ENCODE data around the gene ACOX3.
A peak's percentile ranks its signal among the peaks of the same experiment; 100 is the strongest.
"Not testable (repeated sequence)": the region's sequence is repeated elsewhere in the genome, so short reads cannot be mapped to it uniquely, and the experiment has no call there.

The ACOX3 gene

GRCh38 chr4:8403173-8403753 lies 37.3 kb downstream of the ACOX3 start:
- peak; percentile 1 for DNase-seq

DNA sequence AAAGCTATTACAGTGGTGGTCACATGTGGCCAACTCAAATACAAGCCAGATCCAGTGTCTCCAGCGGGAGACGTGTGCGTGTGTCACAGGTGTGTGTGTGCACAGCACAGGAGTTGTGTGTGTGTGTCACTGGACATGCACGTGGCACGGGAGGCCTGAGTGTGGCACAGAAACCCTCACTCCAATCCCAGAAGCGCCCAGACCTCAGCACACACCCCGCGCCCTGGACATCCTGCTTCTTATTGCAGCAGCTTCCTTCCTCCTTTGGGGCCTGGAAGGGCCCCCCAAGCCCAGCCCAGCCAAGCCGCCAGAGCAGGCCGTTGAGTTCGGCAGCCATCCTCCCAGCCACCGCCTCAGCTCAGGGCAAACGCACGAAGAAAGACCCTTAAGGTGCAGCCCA lies 37.9 kb downstream of the ACOX3 start:
- DNase-seq: no peak

- no peak for DNase-seq
Measured at GRCh38 chr4:8402181-8402597, 38.3 kb downstream of the ACOX3 start.

DNA sequence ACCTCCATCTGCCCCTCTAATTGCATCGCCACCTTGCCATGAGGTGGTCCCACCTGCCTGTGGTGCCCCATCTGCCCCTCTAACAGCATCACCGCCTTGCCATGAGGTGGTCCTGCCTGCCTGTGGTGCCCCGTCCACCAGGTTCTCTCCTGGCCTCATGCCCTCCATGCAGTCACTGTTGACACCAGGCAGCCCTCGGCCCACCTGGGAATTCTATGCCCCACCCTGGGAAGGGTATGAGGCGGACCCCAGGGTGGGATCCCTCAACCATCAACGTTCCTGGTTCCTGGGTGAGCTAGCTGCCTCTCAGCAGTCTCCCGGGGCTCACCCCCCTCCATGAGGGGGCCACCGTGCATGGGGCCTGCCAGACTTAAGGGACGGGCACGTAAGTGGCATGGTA lies 38.9 kb downstream of the ACOX3 start:
- no peak for DNase-seq

DNA sequence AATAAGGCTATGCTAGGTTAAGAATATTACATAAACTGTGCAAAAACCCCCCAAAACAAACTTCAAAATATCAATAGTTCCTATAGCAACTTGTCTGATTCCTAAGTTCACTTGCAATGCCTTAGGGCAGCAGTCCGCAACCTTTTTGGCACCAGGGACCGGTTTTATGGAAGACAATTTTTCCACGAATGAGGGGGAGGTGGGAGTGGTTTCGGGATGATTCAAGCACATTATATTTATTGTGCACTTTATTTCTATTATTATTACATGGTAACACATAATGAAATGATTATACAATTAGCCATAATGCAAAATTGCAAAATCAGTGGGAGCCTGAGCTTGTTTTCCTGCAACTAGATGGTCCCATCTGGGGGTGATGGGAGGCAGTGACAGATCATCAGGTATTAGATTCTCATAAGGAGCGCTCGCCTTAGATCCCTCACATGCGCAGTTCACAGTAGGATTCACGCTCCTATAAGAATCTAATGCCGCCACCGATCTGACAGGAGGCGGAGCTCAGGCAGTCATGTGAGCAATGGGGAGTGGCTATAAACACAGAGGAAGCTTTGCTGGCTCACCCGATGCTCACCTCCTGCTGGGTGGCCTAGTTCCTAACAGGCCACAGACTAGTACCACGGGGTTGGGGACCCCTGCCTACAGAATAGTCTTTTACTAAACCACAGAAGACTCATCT lies 39.7 kb downstream of the ACOX3 start:
- DNase-seq: no peak

- DNase-seq: no peak
Measured at GRCh38 chr4:8399298-8399697, 41.2 kb downstream of the ACOX3 start.

- DNase-seq: no peak
Measured at GRCh38 chr4:8398347-8398746, 42.2 kb downstream of the ACOX3 start.

- DNase-seq: no peak
Measured at GRCh38 chr4:8396762-8397406, 43.6 kb downstream of the ACOX3 start.

- no peak for DNase-seq
Measured at GRCh38 chr4:8395504-8396296, 44.8 kb downstream of the ACOX3 start.

GRCh38 chr4:8394806-8395205 lies 45.7 kb downstream of the ACOX3 start:
- no peak for DNase-seq

DNA sequence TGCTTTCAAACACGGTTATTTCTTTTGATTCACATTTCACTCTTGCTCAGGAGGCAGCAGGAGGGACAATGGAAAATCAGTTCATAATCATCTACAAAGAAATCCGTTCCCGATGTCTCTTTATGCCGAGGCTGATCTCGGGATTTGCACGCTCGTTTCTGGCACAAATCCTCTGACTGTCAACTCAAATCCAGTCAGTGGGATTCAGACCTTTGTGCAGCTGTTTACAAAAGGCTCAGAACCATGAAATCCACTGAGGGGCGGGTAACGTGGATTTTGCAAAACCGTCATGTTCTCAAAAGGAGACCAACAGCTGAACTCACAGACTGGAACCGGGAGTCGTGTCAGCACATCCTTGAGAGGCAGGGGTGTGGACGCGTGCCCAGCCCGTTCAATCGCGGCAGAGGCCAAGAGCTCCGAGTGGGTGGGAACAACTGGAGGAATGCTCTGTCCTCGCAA lies 46.4 kb downstream of the ACOX3 start:
- DNase-seq: no peak

GRCh38 chr4:8393593-8394038 lies 46.9 kb downstream of the ACOX3 start:
- DNase-seq: no peak

DNA sequence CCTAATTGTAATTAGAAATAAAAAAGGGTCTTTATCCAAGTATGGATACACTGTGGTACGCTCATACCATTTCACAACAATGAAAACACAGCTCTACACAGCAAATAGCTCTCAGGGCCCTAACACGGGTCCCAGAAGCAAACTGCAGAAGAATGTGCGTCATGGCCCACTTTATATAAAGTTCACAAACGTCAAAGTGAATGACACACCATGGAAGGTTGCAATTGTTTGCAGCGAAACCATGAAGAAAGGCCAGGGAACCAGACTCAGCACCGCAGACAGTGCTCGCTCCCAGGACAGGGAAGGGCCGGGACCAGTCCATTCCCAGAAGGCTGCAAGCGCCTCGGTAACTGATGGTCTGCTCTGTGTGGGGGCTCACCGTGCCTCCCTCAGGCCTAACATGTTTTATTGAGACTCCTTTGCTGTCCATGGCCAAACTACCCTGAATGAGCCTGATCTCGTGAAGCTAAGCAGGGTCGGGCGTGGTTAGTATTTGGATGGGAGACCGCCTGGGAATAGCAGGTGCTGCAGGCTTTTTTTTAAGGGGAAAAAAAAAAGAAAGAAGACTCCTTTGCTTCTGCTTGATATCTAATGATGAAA lies 47.8 kb downstream of the ACOX3 start:
- no peak for DNase-seq

DNA sequence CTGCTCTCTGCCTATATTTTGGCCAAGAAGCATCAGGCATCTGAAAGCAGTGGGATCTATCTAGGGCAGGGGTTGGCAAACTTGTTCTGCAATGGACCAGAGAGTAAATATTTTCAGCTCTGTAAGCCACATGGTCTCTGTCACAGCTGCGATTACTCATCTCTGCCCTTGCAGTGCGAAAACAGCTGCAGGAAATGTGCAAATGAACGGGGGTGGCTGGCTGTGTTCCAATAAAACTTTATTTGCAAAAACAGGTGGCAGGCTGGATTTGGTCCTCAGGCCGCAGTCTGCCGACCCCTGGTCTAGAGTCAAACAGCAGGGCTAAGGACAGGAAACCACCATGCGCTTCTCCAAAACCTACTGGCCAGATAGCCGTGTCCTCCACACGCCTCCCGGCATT lies 48.6 kb downstream of the ACOX3 start:
- no peak for DNase-seq

DNA sequence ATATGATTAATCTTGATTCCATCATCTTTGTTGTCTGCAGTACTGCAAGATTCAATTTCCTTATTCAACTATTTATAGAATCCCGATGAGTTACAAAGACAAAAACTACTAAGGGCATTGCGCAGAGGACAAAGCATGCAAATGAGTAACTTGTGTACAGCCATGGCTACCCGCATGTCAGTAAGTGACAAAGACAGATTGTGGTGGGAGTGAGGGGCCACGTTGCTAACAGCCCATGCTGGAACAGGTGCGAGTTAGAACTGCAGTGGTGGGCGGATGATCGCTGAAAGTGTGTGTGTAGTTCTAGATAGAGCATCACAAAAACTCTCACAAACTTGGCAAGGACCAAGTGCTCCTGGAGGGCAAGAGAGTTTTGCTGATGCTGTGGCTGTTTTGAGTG lies 49.5 kb downstream of the ACOX3 start:
- no peak for DNase-seq

- no peak for DNase-seq
Measured at GRCh38 chr4:8390577-8390976, 49.9 kb downstream of the ACOX3 start.

DNA sequence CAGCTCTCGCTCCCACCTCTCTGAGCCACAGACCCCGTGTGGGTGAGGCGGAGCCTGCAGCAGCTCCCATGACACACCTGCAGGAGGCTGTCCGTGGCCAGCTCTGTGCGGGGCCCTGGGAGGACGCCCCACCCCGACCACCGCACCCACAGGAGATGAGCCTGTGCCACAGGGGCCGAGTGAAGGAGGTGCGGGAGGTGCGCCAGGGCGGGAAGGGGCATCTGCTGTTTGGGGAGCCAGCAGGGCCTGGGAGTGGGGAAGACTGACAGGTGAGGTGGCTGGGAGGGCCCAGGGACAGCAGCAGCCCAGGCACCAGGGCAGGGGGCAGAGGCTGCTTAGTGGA lies 52.0 kb downstream of the ACOX3 start:
- DNase-seq: no peak

GRCh38 chr4:8387615-8388527 lies 52.7 kb downstream of the ACOX3 start:
- no peak for DNase-seq

DNA sequence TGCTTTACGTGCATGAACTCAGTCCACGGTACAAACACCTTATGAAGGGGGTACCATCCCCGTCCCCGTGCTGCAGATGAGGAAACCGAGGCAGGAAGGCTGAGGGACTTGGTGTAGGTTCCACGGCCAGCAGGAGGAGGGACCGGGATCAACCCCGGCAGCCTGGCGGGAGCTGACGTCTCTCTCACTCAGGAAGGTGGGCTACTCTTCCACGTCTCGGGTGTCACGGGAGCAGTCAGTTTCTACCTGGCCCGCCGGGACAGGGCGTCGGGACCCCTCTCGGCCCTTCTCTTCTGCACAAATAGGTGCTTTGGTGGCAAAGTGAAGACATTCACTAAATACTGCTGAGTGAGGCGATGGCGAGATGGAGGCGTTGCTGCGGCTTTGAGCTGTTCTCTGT lies 53.3 kb downstream of the ACOX3 start:
- DNase-seq: no peak

GRCh38 chr4:8386731-8387130 lies 53.8 kb downstream of the ACOX3 start:
- DNase-seq: no peak

DNA sequence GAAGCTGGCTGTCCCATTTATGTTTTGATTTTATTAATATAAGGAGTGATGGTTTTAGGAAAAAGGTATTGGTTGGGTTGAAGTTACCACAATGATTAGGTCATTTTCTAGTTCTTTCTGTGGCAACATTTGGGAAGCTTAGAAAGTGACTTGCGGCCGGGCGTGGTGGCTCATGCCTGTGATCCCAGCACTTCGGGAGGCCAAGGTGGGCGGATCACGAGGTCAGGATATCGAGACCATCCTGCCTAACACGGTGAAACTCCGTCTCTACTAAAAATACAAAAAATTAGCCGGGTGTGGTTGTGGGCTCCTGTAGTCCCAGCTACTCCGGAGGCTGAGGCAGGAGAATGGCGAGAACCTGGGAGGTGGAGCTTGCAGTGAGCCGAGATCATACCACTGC lies 54.4 kb downstream of the ACOX3 start:
- not testable (repeated sequence) for DNase-seq

- no peak for DNase-seq
Measured at GRCh38 chr4:8385611-8386010, 54.9 kb downstream of the ACOX3 start.
